D721Med (cell line): ENCODE measurements around the gene SMAD9.
A peak's percentile ranks its signal among the peaks of the same experiment; 100 is the strongest.
"Not testable (repeated sequence)": the region's sequence is repeated elsewhere in the genome, so short reads cannot be mapped to it uniquely, and the experiment has no call there.

Experiments used
- DNase-seq: peaks from one replicate; pipeline ENCODE4 v3.0.0; 2011; ENCODE audit warnings: low spot score; ENCODE audit not compliant: insufficient read length
- FAIRE-seq: peaks from 2 replicates; lab custom pipeline; 2011; peaks lifted over from hg19 to GRCh38; lab: Jason Lieb, UNC
- TF ChIP-seq, protein P1 (sequence below): IDR thresholded peaks from 2 replicates; pipeline ENCODE4 v1.5.1; 2012; ENCODE audit warnings: mild to moderate bottlenecking, control low read depth; ENCODE audit not compliant: insufficient read depth; ENCODE audit errors: missing control alignments

Gene SMAD9

DNA sequence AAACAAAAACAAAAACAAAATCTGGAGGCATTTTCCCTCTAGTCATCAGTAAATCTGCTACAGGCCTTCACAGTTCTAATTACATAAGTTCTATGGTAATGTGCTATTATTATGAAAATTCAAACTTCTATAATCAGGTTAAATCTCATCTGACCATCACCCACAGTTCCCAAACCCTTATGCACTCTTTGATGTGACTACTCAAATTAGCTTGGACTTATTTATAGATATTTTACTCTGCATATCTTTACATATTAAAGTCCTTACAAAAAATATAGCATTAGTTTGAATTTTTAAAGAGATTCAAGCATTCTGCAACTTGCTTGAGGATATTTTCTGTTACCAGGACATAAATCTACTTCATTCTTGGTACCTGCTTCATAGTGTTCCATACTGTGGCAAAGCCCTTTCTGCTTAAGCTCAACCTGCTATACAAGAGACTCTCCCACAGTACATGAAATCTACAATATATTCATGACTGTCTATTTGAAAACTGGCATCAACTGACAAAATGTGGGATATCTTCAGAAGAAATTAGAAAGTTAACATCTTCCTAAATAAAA is 22.9 kb downstream of the SMAD9 start:
- FAIRE-seq, result no peak

DNA sequence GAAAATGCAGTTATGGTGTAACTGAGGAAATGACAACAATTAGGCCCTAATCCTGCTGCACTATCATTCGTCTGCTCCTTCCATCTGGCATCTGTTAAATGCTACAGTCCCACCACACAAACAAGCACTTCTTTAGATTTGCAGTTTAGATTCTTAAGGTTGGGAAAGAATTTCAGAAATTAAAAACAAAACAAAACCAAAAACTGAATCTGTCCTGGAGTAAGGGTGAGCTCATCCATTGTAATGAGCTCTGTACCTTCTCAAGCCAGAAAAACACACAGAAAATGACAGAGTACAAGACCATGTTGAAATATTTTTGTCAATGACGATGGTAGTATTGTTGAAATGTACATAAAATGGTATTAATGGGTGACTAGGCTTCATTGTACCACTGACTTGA is 28.3 kb downstream of the SMAD9 start:
- TF ChIP-seq, protein P1, sequence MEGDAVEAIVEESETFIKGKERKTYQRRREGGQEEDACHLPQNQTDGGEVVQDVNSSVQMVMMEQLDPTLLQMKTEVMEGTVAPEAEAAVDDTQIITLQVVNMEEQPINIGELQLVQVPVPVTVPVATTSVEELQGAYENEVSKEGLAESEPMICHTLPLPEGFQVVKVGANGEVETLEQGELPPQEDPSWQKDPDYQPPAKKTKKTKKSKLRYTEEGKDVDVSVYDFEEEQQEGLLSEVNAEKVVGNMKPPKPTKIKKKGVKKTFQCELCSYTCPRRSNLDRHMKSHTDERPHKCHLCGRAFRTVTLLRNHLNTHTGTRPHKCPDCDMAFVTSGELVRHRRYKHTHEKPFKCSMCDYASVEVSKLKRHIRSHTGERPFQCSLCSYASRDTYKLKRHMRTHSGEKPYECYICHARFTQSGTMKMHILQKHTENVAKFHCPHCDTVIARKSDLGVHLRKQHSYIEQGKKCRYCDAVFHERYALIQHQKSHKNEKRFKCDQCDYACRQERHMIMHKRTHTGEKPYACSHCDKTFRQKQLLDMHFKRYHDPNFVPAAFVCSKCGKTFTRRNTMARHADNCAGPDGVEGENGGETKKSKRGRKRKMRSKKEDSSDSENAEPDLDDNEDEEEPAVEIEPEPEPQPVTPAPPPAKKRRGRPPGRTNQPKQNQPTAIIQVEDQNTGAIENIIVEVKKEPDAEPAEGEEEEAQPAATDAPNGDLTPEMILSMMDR, result no peak
- no peak for FAIRE-seq
- no peak for DNase-seq

More for the DNA sequence above, 22.9 kb downstream of the SMAD9 start:
- TF ChIP-seq, protein P1, result no peak
- no peak for DNase-seq

DNA sequence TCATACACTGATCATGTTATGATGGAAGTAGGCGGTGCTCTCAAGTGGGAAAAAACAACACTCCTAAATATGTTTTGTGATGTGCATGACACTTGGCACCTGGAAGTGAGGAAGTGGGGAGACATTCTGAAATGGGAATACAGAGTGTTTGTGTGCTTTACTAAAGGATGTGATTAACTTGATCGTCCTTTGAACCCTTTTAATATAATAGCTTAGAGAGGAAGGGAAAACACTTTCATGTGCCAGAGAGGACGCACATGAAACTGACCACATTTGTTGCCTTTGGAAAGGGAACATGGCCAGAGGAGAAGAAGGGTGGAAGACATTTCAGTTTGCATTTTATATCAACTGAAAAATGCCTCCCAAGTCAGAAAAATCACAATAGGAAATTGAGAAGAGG is 31.4 kb downstream of the SMAD9 start:
- FAIRE-seq (peak; percentile 61), DNase-seq (no peak)
- TF ChIP-seq, protein P1, result no peak

DNA sequence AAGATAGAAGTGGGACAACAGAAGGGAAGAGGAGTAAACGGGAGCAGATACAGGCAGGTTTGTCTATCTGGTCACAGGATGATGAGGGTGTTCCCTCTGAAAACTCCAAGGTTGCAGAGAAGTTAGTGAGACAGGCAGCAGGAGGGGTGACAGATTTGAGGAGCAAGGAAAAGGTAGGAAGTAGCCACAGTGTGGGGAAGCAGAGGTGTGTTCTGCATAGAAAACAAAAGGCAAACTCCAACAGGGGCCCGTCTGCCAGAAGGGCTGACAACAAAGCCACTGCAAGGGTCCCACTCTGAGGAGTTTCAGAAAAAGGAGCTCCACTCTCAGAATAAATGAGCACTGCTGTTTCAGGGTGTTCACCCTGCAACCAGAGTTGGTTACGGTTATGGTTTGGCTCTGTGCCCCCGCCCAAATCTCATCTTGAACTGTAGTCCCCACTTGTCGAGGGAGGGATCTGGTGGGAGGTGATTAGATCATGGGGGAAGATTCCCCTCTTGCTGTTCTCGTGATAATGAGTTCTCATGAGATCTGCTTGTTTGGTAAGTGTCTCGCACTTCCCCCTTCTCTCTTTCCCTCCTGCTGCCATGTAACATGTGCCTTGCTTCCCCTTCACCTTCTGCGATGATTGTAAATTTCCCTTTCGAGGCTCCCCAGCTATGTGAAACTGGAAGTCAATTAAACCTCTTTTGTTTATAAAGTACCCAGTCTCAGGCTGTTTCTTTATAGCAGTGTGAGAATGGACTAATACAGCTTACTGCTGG is 32.1 kb downstream of the SMAD9 start:
- TF ChIP-seq, protein P1, result no peak
- FAIRE-seq (peak; percentile 72), DNase-seq (no peak)

DNA sequence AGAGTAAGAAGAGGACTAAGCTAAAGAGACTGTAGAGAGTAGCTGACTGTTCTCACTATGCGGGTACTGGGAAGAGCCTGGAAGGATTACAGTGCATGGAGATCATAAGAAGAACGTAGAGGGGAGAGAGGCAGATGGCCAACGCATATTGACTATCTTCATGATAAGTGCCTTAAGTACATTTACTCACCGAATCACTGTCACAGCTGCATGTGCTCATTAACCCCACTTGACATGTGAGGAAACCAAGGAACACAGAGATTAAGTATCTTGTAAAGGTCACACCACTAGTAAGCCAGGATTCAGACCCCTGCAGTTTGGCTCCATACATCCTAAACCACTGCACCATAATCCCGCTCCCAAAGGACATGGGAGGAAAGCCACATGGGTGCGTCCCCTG is 34.1 kb downstream of the SMAD9 start:
- peak; percentile 99 for FAIRE-seq
- TF ChIP-seq, protein P1, result no peak
- DNase-seq, result no peak

DNA sequence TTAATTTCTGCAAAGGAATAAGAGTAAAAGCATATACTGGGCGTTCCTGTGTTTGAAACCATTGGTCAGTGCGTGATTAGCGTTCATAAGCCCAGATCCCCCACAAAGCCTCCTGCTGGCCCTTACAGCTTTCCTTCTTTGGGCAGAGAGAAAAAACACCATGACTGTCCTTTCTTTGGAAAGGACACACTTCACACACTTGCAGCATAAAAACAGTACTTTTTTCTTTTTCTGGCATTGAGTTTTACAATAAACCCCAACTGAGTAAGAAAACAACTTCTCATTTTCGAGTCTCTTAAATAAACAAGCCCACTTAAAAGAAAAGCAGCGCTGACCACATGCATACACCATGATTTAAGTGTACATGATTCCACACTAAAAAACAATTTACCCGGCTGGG is 35.8 kb downstream of the SMAD9 start:
- FAIRE-seq (no peak), DNase-seq (no peak)
- TF ChIP-seq, protein P1, result no peak

DNA sequence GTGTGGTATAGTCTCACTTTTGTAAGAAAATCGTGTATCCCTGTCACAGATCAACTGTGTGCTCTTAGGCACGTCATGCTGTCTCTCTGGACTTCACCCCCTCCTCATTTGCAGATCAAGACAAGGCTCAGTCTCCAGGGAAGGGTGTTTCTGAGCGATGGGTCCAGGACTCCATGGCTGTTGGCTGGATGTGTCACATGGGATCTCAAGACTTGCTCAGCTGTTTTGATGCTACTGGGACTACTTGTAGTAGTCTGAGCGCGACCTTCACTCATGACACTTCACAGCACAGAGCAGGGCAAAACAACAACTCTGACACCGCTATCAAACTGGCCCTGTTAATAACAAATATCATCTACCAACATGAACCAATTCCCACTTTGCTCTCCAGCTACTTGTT is 36.2 kb downstream of the SMAD9 start:
- FAIRE-seq, result peak; percentile 89
- DNase-seq, result no peak
- TF ChIP-seq, protein P1, result no peak

DNA sequence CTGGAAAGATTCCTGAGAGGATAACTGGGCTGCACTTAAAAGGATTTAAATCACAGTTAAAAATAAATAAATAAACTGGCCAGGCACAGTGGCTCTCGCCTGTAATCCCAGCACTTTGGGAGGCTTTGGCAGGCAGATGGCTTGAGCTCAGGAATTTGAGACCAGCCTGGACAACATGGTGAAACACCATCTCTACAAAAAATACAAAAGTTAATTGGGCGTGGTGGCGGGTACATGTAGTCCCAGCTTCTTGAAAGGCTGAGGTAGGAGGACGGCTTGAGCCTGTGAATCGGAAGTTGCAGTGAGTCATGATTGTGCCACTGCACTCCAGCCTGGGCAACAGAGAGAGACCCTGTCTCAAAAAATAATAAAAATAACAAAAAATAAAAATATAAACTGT is 36.6 kb downstream of the SMAD9 start:
- not testable (repeated sequence) for FAIRE-seq, DNase-seq
